Renal pelvis (tissue), 4 donors: ENCODE results near the gene LIMS2. TPM values are rescaled to one million over a fixed set of nuclear protein-coding genes. Genes with fewer than 3 reads are reported as not detected.

Source experiments
- DNase-seq: peaks from one replicate; pipeline ENCODE4 v3.0.0-alpha.2; 2013
- polyA plus RNA-seq, 3 donors: library from polyadenylated mRNA; unstranded; fragments of 120-200 nt; gene quantifications; one replicate each; pipeline ENCODE4 v1.2.1, GENCODE V29; 2013; ENCODE audit not compliant: insufficient read length in 3 of 3

The LIMS2 gene
- polyA plus RNA-seq, 3 donors = 21.6 to 25.1 (median 24.7) TPM

DNA sequence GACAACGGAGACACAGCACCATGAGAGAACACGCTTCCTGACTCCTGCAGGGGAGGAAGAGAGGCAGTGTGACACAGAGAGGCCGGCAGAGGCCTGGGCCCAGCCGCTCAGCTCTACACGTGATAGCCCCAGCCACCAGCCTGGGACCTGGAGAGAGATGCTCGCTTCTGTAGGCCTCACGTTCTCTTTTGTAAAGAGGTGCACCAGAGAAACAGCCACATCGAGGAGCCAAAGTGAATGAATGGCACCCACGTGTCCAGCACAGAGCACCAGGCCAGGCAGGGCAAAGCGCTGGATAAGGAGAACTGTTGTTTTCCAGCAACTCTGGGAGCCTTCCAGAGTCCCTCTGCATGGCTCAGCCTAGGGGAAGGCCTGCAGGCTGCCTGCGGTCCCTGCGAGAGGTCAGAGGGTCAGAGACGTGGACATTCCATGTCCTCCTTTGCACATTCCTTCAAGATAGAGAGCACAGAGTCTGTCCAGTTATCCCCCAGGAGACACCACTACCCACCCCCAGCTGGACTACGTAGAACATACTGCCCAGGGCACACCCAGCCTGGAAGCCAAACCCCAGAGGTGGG, 14.2 kb downstream of the LIMS2 start:
- no peak for DNase-seq

DNA sequence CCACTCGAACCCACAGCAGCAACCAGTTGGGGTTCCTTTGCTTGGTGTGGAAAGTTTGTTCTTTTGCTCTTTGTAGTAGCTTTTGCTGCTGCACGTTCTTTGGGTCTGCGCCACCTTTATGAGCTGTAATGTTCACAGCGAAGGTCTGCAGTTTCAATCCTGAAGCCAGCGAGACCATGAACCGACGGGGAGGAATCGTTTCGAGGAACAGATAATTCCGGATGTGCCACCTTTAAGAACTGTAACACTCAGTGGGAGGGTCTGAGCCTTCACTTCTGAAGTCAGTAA, 15.1 kb downstream of the LIMS2 start:
- no peak for DNase-seq

DNA sequence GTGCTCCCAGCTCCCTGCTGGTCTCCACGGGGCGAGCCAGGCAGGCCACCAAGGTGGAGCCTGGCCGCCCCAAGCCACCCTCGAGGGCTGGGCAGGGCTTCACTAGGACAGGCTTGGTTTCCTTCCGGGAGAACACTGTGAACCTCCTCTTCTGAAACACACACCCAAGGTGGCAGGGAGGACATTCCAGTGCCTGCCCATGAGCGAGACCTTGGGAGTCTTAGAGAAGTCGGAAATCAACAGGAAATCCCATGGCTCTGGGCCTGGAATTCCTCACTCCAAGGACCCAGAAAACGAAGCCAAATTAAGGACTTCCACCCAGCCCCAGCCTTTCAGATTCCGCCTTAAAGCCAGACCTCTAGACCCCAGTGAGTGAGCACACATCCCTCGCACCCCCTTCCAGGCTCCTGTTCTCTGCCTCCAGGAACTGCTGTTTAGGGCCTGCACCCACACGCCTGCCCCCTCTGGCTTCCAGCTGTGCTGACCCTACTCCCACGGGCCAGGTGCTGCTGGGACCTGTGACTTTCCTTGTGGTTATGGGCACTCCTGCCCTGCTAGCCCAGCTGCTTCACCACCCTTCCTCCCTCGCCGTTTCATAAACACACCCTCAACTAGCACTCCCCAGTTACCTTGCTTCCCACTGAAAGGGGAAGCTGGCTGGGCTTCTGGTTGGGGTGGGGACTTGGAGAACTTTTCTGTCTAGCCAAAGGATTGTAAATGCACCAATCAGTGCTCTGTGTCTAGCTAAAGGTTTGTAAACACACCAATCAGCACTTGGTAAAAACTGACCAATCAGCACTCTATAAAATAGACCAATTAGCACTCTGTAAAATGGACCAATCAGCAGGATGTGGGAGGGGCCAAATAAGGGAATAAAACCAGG, 15.7 kb downstream of the LIMS2 start:
- DNase-seq = no peak

DNA sequence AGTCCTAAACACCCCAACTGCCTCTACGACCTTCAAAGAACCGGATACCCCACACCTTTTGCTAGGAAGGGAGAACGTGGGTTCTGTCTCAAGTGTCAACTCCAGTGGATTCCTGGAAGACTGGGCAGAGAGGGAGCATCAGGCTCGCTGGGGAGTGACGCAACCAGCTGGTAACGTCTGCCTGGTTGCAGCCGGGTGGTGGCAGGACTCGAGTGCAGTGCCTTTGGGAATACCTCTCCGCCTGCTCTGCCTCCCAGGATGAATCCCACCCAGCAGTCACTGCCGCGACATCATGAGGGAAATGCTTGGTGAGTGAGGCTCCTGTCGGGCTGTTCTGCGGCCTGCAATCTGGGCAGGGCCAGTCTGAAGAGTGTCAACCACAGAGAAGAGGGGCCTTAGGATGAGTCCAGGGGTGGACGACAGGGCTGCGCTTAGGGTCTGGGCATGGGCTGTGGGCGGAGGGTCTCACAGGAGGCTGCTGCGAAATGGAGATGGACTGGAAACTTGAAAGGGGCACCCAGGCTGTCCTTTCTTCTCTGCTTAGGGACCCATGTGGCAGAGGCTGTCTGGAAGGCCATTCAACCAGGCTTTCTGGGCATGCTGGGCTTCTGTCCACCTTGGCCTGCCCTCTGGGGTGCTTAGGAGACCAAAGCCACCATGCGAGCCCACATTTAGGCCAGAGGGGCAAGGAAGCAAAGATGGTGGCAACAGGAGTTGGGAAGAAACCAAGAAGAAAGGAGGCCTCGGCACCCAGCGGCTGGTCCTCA, 16.5 kb downstream of the LIMS2 start:
- no peak for DNase-seq

DNA sequence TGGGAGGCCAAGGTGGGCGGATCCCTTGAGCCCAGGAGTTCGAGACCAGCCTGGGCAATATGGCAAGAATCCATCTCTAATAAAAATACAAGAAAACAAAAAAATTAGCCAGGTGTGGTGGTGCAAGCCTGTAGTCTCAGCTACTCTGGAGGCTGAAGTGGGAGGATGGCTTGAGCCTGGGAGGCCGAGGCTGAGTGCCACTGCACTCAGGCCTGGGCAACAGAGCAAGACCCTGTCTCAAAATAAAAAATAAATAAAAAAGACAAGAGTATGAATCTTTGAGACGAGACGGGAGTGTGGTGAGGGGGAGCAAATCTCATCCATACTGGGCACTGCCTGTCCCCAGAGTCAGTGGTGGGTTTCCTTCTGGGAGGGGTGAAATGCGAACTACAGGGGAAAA, 17.2 kb downstream of the LIMS2 start:
- DNase-seq = no peak

DNA sequence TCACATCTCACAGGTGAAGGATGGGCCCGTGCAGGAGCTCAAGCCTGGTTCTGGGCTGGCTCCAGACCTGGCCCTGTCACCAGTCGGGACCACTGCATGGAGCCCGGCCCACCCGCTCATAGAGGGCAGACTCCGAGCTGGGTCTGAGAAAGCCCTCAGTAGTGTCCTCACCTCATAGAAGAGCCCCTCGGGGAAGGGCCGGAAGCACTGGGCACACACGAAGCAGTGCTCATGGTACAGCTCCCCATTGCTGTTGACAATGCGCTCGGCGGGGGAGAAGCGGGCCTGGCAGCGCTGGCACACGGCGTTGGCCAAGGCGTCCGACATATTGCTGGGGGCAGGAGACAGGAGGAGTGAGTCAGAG, 18.1 kb downstream of the LIMS2 start:
- no peak for DNase-seq

DNA sequence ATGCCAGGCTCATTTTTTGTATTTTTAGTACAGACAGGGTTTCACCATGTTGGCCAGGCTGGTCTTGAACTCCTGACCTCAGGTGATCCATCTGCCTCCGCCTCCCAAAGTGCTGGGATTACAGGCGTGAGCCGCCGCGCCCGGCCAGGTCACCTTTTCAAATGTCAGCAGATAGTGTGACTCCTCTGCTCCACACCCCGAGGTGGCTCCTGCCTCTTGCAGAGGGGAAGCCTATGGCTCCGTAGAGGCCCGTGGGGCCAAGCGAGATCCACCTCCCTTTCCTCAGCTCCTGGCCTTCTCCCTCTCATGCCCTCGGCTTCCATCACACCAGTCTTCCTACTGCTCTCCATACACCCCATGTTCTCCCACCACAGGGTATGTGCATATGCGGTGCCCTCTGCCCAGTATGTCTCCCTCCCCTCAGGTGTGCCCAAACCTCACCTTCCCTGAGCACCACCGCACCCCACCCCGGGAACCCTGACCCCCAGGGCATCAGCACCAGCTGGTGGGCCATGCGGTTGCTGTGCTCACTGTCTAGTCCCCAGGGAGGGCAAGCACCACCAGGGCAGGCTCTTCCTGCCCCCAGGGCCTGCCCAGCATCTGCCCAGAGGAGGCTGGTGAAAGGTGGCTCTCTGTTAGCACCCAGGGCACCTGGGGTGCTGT, 18.6 kb downstream of the LIMS2 start:
- DNase-seq = no peak

DNA sequence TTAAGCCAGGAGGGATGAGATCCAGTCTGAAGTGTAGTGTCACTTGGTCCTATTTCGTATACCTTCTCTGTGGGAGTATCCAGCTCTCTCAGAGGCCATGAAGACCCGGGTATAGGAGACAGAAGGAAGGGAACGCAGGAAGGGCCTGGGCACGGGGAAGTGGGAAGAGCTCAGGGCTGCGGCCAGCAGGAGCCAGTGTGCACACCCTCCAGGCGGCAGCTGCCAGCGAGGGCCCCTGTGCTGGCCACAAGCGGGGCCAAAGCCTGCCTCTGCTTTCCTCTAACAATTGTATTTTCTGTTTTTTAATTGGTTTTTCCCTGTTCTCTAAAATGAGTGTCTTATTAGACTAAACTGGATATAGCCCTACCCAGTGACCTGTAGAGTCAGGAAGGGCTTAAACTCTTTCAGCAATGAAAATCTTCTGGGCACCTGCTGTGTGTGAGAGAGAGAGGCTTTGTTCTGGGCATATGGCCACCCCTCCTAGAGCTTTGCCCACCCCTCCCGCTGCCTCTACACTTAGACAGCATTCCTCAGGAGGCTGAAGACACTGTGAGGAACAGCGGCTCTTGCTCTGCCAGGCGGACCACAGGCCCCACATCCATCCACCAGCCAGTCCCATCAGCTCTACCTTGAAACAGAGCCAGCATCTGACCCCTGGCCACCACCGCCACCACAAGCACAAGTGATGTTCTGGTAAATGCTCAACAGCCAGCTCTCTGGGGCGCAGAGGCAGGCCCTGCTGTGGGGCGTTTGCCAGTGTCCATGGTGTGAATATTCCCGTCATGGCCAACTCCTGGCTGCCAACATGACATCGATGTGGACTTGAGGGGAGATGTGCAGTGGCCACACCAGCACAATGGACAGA, 19.9 kb downstream of the LIMS2 start:
- DNase-seq = no peak

DNA sequence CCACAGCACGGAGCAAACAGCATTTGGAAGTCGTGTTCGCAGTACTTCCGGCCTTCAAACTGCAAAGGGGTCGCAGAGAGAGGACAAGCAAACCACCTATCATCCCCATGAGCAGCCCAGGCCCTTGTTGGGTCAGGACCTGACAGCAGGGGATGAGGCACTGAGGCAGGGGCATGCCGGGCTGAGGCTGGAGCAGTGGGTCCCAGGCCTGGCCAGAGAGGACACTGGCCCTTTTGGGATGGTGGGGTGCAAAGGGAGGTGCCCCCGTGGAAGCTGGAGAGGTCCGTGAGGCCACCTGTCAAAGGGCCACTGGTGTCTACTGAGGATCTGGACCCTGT, 20.5 kb downstream of the LIMS2 start:
- no peak for DNase-seq

DNA sequence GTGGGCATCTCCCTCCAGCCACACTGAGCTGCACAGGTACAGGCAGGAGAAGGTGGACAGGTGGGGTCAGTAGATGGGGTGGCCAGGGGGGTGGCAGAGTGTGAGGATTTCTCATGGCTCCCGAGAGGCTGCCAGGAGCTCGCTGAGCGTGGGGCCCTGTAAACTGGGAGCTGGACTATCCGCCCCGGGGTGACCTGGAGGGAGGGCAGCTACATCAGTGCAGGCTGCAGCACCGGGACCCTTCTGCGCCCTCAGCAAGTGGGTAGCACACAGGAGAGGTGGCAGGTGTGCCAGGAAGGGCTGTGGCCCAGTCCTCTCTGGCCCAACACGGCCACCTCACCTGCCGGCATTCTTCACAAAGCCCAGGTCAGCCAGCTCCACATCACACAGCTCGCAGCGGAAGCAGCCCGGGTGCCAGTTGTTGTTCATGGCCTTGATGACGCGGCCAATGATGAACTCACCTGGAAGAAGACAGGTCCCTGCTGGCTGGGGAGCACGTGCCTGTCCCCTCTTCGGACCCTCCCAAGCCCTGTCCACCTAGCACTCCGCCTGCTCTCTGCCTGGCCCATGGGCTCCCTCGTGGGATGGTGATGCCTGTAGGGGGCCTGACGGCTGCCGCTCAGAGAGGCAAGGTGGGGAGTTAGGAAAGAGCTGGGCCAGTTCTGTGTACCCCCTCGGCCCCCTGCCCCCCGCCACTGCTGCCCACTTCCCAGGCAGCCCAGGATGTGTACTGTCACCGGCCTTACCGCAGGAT, 21.1 kb downstream of the LIMS2 start:
- no peak for DNase-seq

DNA sequence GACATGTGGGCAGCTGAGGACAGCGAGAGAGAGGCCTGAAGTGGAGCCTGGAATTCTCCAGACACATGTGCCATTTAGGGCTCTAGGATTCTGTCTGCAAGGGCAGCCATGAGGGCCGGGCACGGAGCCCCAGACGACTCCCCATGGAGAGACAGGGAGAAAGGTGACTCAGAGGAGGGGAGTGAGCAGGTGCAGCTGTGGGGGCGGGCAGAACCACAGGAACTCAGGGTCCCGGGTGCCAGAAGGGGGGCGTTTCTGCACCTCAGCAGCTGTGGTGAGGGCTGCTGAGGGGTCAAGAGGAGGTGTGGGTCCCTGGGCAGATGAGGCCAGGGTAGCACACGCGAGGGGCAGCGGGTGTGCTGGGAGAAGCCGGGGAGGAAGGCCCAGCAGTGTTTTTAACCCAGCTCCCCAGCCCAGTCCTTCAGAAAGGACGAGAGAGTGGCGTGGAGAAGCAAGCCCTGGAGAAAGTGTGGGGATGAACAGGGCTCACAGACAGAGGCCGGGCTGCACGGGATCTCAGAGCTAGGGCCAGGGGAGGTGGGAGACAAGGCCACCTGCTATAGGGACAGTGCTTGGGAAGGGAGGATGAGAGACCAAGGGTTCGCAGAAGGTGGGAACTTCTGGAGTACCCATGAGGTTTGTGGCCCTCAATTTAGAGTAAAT, 21.8 kb downstream of the LIMS2 start:
- no peak for DNase-seq

DNA sequence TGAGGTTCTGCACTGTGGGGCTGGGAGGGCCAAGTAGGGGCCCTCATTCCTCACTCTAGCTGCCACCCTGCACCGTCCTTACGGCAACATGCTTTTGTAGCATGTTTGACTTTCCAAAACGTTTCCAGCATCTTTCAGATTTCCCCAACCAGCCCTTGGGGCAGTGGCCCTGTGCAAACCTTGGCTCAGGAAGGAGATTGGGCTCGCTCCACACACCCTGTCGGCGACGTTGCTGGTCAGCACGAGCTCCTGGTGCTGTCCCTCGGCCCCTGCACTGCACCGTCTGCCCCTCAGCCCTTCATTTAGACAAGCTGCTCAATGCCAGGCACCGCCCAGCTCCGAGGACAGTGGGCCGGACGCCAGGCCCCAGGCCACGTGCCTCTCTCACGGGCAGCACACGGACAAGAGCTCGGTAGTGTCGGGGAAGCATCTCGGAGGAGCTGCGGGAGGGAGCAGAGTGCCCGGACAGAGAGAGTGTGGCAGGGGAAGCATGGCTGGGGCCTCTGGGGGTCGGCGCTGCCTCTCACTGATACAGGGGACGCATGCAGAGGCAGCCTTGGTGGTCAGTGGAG, 22.5 kb downstream of the LIMS2 start:
- DNase-seq = no peak

DNA sequence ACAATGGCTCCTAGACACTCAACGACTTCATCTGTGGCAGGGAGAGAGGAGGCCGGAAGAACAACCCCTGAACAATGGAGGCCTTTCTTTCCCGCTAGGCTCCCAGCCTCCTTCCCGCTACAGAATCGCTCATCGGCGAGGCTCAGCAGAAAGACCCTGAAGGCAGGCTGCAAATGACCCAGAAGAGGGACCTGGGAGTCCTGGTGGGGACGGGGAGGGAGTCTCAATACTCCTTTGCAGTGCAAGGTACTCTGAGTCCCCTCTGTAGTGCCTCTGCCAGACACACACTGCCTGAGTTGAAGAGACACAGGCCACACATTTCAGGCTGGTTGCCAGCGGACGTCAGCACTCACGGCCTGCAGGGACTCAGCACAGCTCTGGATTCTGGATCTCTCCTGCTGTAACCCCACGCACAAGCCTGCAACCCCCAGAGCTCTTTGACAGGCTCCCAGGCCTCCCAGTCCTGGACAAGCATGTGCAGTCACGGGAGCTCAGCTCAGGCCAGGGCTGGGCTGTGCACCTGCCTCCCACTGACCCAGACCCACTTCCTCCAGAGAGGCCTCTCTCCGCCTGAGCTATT, 23.3 kb downstream of the LIMS2 start:
- no peak for DNase-seq

DNA sequence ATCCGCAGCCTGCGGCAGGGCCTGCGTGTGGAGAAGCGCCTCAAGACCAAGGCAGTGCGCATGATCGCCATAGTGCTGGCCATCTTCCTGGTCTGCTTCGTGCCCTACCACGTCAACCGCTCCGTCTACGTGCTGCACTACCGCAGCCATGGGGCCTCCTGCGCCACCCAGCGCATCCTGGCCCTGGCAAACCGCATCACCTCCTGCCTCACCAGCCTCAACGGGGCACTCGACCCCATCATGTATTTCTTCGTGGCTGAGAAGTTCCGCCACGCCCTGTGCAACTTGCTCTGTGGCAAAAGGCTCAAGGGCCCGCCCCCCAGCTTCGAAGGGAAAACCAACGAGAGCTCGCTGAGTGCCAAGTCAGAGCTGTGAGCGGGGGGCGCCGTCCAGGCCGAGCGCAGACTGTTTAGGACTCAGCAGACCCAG, 23.9 kb downstream of the LIMS2 start:
- no peak for DNase-seq

DNA sequence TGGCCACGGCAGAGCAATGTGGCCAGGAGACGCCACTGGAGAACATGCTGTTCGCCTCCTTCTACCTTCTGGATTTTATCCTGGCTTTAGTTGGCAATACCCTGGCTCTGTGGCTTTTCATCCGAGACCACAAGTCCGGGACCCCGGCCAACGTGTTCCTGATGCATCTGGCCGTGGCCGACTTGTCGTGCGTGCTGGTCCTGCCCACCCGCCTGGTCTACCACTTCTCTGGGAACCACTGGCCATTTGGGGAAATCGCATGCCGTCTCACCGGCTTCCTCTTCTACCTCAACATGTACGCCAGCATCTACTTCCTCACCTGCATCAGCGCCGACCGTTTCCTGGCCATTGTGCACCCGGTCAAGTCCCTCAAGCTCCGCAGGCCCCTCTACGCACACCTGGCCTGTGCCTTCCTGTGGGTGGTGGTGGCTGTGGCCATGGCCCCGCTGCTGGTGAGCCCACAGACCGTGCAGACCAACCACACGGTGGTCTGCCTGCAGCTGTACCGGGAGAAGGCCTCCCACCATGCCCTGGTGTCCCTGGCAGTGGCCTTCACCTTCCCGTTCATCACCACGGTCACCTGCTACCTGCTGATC, 24.4 kb downstream of the LIMS2 start:
- no peak for DNase-seq

DNA sequence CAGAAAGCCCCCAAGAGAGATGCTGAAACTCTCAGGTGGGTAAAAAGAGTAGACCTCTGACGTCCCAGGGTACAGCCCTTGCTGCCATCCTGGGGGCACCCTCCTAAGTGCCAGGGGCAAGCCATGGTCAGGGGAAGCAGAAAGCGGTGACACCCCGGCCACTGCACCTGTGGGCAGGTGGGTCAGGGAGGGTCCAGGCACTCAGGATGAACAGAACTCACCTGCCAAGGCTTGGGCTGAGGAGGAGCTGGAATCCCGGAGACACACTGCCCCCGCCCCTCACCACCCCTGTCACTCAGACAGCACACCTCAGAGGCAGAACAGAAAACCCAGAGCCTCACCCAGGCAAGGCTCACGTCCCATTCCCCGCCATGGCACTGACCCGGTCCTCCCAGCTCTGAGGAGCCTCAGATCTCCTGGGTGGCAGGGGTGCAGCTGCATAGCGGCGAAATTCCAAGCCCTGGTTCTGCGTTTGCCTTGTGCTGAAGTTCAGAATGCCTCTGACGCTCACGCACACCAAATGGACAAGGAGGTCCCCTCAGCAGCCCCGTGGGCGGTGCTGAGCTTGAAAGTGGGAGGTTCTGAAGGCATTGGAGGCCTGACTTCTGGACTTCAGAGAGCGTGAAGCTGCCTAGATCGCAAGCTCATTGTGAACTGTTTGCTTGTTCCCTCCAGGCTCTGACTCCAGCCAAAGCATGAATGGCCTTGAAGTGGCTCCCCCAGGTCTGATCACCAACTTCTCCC, 25.1 kb downstream of the LIMS2 start:
- DNase-seq = no peak

DNA sequence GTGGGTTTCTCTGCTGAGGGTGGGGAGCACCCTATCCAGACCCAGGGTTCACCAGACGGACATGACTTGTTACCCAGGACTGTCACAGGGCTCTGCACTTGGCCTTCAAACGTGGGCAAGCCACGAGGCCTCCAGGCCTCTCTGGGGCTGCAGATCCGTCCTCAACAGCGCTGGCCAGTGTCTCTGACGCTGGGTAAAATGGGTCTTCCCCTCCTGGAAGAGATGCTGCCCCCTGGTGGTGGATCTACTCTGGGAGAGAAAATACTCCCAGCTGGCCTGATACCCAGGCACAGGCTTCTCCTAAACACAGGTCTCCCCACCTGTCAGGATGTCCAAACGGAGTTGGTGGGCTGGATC, 25.7 kb downstream of the LIMS2 start:
- peak; percentile 78 for DNase-seq

DNA sequence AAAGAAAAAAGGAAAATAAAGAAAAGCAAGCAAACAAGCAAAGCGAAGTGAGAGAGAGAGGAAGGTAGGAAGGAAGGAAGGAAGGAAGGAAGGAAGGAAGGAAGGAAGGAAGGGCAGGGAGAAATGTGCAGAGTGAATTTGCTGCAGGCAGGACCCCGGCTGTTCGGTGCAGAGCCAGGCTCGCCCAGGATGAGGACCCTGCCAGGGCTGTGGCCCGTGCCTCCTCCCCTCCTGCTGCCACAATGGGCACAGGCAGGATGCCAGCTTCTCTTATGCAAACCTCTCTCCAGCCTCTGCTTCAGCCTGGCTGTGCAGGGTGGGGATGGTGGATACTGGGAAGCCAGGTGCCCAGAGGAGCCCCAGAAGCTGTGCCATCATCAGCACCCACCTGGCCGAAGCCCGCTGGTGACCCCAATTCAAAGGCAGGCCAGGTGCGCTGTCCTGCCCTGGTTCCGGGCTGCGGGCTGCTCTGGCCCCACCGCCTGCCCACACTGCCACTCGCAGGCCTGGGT, 26.2 kb downstream of the LIMS2 start:
- no peak for DNase-seq
